GM23338 (cell line): ENCODE results near the gene TMEM245. TPM values are rescaled to one million over a fixed set of nuclear protein-coding genes. Genes with fewer than 3 reads are reported as not detected.

Source experiments
- ATAC-seq: fragments of 200-7000 bp; cut with Tn5 transposase; 3 replicates; pipeline ENCODE4 v1.9.1; 2020
- DNase-seq: peaks from one replicate; pipeline ENCODE4 v3.0.0-alpha.2; 2015; ENCODE audit warnings: low spot score
- H2AFZ ChIP-seq: fragments of 200-600 bp; sonication (generic); 2 replicates; pipeline ENCODE4 v1.8.0; 2016; ENCODE audit warnings: antibody characterized with exemption, mild to moderate bottlenecking, moderate library complexity
- H3F3A ChIP-seq: fragments of 200-600 bp; sonication (generic); replicated peaks from 2 replicates; pipeline ENCODE4 v1.8.0; 2017; ENCODE audit warnings: antibody characterized with exemption, mixed run types, low read depth
- H3K27ac ChIP-seq: fragments of 200-600 bp; sonication (generic); 2 replicates; pipeline ENCODE4 v1.6.1; 2016; ENCODE audit warnings: low read depth
- H3K27me3 ChIP-seq: fragments of 200-600 bp; sonication (generic); 2 replicates; pipeline ENCODE4 v1.8.0; 2016; ENCODE audit warnings: mild to moderate bottlenecking, mixed run types, moderate library complexity; ENCODE audit not compliant: insufficient read depth
- H3K36me3 ChIP-seq: fragments of 200-600 bp; sonication (generic); 2 replicates; pipeline ENCODE4 v1.8.0; 2016; ENCODE audit warnings: mild to moderate bottlenecking; ENCODE audit not compliant: insufficient read depth
- H3K4me1 ChIP-seq: fragments of 200-600 bp; sonication (generic); 2 replicates; pipeline ENCODE4 v1.8.0; 2016; ENCODE audit warnings: mild to moderate bottlenecking, moderate library complexity; ENCODE audit not compliant: insufficient read depth
- H3K4me2 ChIP-seq: fragments of 200-600 bp; sonication (generic); 2 replicates; pipeline ENCODE4 v1.7.1; 2017; ENCODE audit warnings: mixed run types
- H3K4me3 ChIP-seq: fragments of 200-600 bp; sonication (generic); 2 replicates; pipeline ENCODE4 v1.6.1; 2016; ENCODE audit warnings: mixed run types
- H3K79me2 ChIP-seq: fragments of 200-600 bp; sonication (generic); replicated peaks from 2 replicates; pipeline ENCODE4 v1.8.0; 2017; ENCODE audit warnings: mild to moderate bottlenecking; ENCODE audit not compliant: insufficient read depth
- H3K9me2 ChIP-seq: fragments of 200-600 bp; sonication (generic); 2 replicates; pipeline ENCODE4 v1.8.0; 2017; ENCODE audit not compliant: insufficient read depth
- H4K20me1 ChIP-seq: fragments of 200-600 bp; sonication (generic); replicated peaks from 2 replicates; pipeline ENCODE4 v1.8.0; 2017; ENCODE audit warnings: mild to moderate bottlenecking; ENCODE audit not compliant: insufficient read depth
- H3K27ac Mint-ChIP-seq: 2 replicates; pipeline ENCODE4 v1.8.0; 2020; ENCODE audit warnings: inconsistent platforms, mild to moderate bottlenecking, moderate library complexity, mixed read lengths
- H3K27me3 Mint-ChIP-seq: 3 replicates; pipeline ENCODE4 v1.8.0; 2022; ENCODE audit warnings: low read depth, mild to moderate bottlenecking, moderate library complexity, mixed read lengths, inconsistent platforms; ENCODE audit not compliant: insufficient read depth, poor library complexity
- H3K36me3 Mint-ChIP-seq: 3 replicates; pipeline ENCODE4 v1.8.0; 2021; ENCODE audit warnings: low read depth, mild to moderate bottlenecking, inconsistent platforms, moderate library complexity, mixed read lengths
- H3K4me1 Mint-ChIP-seq: 3 replicates; pipeline ENCODE4 v1.8.0; 2020; ENCODE audit warnings: mild to moderate bottlenecking, inconsistent platforms, mixed read lengths
- H3K4me3 Mint-ChIP-seq: 3 replicates; pipeline ENCODE4 v1.8.0; 2021; ENCODE audit warnings: moderate library complexity, mild to moderate bottlenecking, inconsistent platforms, mixed read lengths
- H3K9me3 Mint-ChIP-seq: 3 replicates; pipeline ENCODE4 v1.8.0; 2020; ENCODE audit warnings: moderate library complexity, mild to moderate bottlenecking, inconsistent platforms, mixed read lengths
- ETS1 ChIP-seq: IDR thresholded peaks from 2 replicates; pipeline ENCODE4 v1.6.1; 2016; ENCODE audit warnings: antibody characterized with exemption
- EZH2phosphoT487 ChIP-seq: fragments of 200-600 bp; sonication (generic); IDR thresholded peaks from one replicate; pipeline ENCODE4 v1.8.1; 2018; ENCODE audit warnings: antibody characterized with exemption; ENCODE audit not compliant: unreplicated experiment
- REST ChIP-seq: IDR thresholded peaks from one replicate; pipeline ENCODE4 v1.6.1; 2018; ENCODE audit warnings: antibody characterized with exemption; ENCODE audit not compliant: unreplicated experiment
- ZNF114 ChIP-seq: fragments of 250-450 bp; sonication (Bioruptor Pico); IDR thresholded peaks from 2 replicates; pipeline ENCODE4 v1.5.0; 2020; ENCODE audit warnings: mild to moderate bottlenecking, moderate library complexity
- ZNF331 ChIP-seq: fragments of 250-450 bp; sonication (Bioruptor Pico); IDR thresholded peaks from 2 replicates; pipeline ENCODE4 v1.5.0; 2020; ENCODE audit warnings: low read depth, mild to moderate bottlenecking, moderate library complexity
- polyA plus RNA-seq: library from polyadenylated mRNA; unstranded; fragments of >200 nt; fragmentation: Nextera tagmentation; extraction: Ambion mirVana; gene quantifications from 2 replicates; pipeline ENCODE4 v1.2.1, GENCODE V29; 2016
- total RNA-seq: library from RNA; depleted of rRNA; stranded (reverse); fragments of >200 nt; shearing (Covaris generic); gene quantifications from 2 replicates; pipeline ENCODE4 v1.2.3, GENCODE V29; 2014
- TF ChIP-seq, protein P1 (sequence below), 2 experiments: fragments of 200-600 bp in 1 of 2; sonication (generic) in 1 of 2; conservative IDR thresholded peaks; 2 replicates each; pipeline versions ENCODE4 v1.5.1 to v1.6.1; 2016 to 2017; ENCODE audit warnings: antibody characterized with exemption in 2 of 2, low read depth in 2 of 2, mild to moderate bottlenecking in 2 of 2, moderate library complexity in 1 of 2
- TF ChIP-seq, protein P2 (sequence below): fragments of 250-450 bp; sonication (Bioruptor Pico); IDR thresholded peaks from 2 replicates; pipeline ENCODE4 v1.5.0; 2020; ENCODE audit warnings: mild to moderate bottlenecking, moderate library complexity

Gene TMEM245
- total and polyA plus RNA-seq, 2 experiments from 2014 or later: 17.3 to 64.1 TPM

- Mint-ChIP-seq H3K36me3 (peaks cover 2% of the 10 kb centered on the region; the same call in 1 of the 3 replicates), H3K27me3 (peaks cover 13% of the 10 kb centered on the region), H3K27ac (peak overlapping the region; percentile 79), H3K4me1 (peaks cover 28% of the 10 kb centered on the region), H3K4me3 (peak overlapping the region; percentile 91), H3K9me3 (no peaks in the 10 kb centered on the region)
- H3K4me2 ChIP-seq: peak overlapping the region; percentile 92
- H3K9me2 ChIP-seq: no peaks in the 10 kb centered on the region
- no peak overlapping the region for H3K27ac ChIP-seq
- peak overlapping the region; percentile 68 for H3K4me3 ChIP-seq
- peaks cover 24% of the 10 kb centered on the region for H4K20me1 ChIP-seq
- ATAC-seq: peak; percentile 58
- peaks cover 47% of the 10 kb centered on the region for H3K79me2 ChIP-seq
- H3K36me3 ChIP-seq: no peaks in the 10 kb centered on the region
- TF ChIP-seq, protein P1, sequence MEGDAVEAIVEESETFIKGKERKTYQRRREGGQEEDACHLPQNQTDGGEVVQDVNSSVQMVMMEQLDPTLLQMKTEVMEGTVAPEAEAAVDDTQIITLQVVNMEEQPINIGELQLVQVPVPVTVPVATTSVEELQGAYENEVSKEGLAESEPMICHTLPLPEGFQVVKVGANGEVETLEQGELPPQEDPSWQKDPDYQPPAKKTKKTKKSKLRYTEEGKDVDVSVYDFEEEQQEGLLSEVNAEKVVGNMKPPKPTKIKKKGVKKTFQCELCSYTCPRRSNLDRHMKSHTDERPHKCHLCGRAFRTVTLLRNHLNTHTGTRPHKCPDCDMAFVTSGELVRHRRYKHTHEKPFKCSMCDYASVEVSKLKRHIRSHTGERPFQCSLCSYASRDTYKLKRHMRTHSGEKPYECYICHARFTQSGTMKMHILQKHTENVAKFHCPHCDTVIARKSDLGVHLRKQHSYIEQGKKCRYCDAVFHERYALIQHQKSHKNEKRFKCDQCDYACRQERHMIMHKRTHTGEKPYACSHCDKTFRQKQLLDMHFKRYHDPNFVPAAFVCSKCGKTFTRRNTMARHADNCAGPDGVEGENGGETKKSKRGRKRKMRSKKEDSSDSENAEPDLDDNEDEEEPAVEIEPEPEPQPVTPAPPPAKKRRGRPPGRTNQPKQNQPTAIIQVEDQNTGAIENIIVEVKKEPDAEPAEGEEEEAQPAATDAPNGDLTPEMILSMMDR (conservative IDR thresholded peaks at IDR 0.05; ENCODE audit: low read depth in 2 of 2): no peak
- TF ChIP-seq ZNF114 (CRISPR knock-in tag) (no peak), EZH2phosphoT487 (no peak), ETS1 (no peak), REST (no peak), ZNF331 (no peak)
- TF ChIP-seq, protein P2, sequence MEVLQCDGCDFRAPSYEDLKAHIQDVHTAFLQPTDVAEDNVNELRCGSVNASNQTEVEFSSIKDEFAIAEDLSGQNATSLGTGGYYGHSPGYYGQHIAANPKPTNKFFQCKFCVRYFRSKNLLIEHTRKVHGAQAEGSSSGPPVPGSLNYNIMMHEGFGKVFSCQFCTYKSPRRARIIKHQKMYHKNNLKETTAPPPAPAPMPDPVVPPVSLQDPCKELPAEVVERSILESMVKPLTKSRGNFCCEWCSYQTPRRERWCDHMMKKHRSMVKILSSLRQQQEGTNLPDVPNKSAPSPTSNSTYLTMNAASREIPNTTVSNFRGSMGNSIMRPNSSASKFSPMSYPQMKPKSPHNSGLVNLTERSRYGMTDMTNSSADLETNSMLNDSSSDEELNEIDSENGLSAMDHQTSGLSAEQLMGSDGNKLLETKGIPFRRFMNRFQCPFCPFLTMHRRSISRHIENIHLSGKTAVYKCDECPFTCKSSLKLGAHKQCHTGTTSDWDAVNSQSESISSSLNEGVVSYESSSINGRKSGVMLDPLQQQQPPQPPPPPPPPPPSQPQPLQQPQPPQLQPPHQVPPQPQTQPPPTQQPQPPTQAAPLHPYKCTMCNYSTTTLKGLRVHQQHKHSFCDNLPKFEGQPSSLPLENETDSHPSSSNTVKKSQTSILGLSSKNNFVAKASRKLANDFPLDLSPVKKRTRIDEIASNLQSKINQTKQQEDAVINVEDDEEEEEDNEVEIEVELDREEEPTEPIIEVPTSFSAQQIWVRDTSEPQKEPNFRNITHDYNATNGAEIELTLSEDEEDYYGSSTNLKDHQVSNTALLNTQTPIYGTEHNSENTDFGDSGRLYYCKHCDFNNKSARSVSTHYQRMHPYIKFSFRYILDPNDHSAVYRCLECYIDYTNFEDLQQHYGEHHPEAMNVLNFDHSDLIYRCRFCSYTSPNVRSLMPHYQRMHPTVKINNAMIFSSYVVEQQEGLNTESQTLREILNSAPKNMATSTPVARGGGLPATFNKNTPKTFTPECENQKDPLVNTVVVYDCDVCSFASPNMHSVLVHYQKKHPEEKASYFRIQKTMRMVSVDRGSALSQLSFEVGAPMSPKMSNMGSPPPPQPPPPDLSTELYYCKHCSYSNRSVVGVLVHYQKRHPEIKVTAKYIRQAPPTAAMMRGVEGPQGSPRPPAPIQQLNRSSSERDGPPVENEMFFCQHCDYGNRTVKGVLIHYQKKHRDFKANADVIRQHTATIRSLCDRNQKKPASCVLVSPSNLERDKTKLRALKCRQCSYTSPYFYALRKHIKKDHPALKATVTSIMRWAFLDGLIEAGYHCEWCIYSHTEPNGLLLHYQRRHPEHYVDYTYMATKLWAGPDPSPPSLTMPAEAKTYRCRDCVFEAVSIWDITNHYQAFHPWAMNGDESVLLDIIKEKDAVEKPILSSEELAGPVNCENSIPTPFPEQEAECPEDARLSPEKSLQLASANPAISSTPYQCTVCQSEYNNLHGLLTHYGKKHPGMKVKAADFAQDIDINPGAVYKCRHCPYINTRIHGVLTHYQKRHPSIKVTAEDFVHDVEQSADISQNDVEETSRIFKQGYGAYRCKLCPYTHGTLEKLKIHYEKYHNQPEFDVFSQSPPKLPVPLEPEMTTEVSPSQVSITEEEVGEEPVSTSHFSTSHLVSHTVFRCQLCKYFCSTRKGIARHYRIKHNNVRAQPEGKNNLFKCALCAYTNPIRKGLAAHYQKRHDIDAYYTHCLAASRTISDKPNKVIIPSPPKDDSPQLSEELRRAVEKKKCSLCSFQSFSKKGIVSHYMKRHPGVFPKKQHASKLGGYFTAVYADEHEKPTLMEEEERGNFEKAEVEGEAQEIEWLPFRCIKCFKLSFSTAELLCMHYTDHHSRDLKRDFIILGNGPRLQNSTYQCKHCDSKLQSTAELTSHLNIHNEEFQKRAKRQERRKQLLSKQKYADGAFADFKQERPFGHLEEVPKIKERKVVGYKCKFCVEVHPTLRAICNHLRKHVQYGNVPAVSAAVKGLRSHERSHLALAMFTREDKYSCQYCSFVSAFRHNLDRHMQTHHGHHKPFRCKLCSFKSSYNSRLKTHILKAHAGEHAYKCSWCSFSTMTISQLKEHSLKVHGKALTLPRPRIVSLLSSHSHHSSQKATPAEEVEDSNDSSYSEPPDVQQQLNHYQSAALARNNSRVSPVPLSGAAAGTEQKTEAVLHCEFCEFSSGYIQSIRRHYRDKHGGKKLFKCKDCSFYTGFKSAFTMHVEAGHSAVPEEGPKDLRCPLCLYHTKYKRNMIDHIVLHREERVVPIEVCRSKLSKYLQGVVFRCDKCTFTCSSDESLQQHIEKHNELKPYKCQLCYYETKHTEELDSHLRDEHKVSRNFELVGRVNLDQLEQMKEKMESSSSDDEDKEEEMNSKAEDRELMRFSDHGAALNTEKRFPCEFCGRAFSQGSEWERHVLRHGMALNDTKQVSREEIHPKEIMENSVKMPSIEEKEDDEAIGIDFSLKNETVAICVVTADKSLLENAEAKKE (CRISPR knock-in tag): no peak
- H3K27me3 ChIP-seq: peaks cover 13% of the 10 kb centered on the region
- H3K4me1 ChIP-seq: peaks cover 23% of the 10 kb centered on the region
- H2AFZ ChIP-seq: peak overlapping the region; percentile 3; the same call in 1 of the 2 replicates
- peak; percentile 76 for DNase-seq
- peaks cover 6% of the 10 kb centered on the region for H3F3A ChIP-seq
Observed at GRCh38 chr9:109012009-109012875, 107.5 kb downstream of the TMEM245 start.
